Measurements from ENCODE around the gene SYP. TPM values are rescaled to one million over a fixed set of nuclear protein-coding genes. Genes with fewer than 3 reads are reported as not detected.

The SYP gene
- total and polyA plus RNA-seq, 9 of the 15 experiments (the other 6 are each of a cell fraction or from before 2014, with no cell fraction given) = 0.48 to 5.1 (median 2.6) TPM

GRCh38 chrX:49244207-49244606 lies 44.2 kb upstream of the SYP start (continued):
- TF ChIP-seq CUX1 (CRISPR knock-in tag; IDR thresholded peaks at IDR 0.05) = no peak
- TF ChIP-seq, protein P1, sequence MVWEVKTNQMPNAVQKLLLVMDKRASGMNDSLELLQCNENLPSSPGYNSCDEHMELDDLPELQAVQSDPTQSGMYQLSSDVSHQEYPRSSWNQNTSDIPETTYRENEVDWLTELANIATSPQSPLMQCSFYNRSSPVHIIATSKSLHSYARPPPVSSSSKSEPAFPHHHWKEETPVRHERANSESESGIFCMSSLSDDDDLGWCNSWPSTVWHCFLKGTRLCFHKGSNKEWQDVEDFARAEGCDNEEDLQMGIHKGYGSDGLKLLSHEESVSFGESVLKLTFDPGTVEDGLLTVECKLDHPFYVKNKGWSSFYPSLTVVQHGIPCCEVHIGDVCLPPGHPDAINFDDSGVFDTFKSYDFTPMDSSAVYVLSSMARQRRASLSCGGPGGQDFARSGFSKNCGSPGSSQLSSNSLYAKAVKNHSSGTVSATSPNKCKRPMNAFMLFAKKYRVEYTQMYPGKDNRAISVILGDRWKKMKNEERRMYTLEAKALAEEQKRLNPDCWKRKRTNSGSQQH (CRISPR knock-in tag; IDR thresholded peaks at IDR 0.05) = 0 out of 2 replicates have a peak, but pooled peaks have one; percentile 79
- peak; percentile 73 for TF ChIP-seq PML (IDR thresholded peaks at IDR 0.05; ENCODE audit: low read length)
- peak; percentile 38 for TF ChIP-seq PRDM10 (IDR thresholded peaks at IDR 0.05; ENCODE audit: partially characterized antibody)
- TF ChIP-seq TAF9B (IDR thresholded peaks at IDR 0.05; ENCODE audit: partially characterized antibody) = peak; percentile 75
- TF ChIP-seq MECOM (CRISPR knock-in tag; IDR thresholded peaks at IDR 0.05) = peak; percentile 97
- TF ChIP-seq CBFB (CRISPR knock-in tag; IDR thresholded peaks at IDR 0.05) = no peak
- TF ChIP-seq SAFB (IDR thresholded peaks at IDR 0.05; ENCODE audit: borderline replicate concordance, low read depth, low read length) = no peak
- no peak for TF ChIP-seq RNF2 (IDR thresholded peaks at IDR 0.05)
- no peak for TF ChIP-seq NFE2 (IDR thresholded peaks at IDR 0.05; ENCODE audit: low read depth)
- TF ChIP-seq ILK (tag; IDR thresholded peaks at IDR 0.05; ENCODE audit: borderline replicate concordance, low read depth) = no peak
- TF ChIP-seq ZNF561 (CRISPR knock-in tag; conservative IDR thresholded peaks at IDR 0.05) = no peak
- TF ChIP-seq PBX2 (CRISPR knock-in tag; IDR thresholded peaks at IDR 0.05; ENCODE audit: low read depth) = no peak
- TF ChIP-seq PBX2 (tag; conservative IDR thresholded peaks at IDR 0.05; ENCODE audit: low read depth) = peak; percentile 65
